Left hindlimb (tissue), 1 donor: ENCODE measurements around the gene INPP5A.
"Not testable (repeated sequence)": the region's sequence is repeated elsewhere in the genome, so short reads cannot be mapped to it uniquely, and the experiment has no call there.

Source experiments
- DNase-seq: peaks from one replicate; pipeline ENCODE4 v3.0.0-alpha.2; 2018

INPP5A gene

GRCh38 chr10:132550366-132551092, 12.9 kb downstream of the INPP5A start:
- no peak for DNase-seq

DNA sequence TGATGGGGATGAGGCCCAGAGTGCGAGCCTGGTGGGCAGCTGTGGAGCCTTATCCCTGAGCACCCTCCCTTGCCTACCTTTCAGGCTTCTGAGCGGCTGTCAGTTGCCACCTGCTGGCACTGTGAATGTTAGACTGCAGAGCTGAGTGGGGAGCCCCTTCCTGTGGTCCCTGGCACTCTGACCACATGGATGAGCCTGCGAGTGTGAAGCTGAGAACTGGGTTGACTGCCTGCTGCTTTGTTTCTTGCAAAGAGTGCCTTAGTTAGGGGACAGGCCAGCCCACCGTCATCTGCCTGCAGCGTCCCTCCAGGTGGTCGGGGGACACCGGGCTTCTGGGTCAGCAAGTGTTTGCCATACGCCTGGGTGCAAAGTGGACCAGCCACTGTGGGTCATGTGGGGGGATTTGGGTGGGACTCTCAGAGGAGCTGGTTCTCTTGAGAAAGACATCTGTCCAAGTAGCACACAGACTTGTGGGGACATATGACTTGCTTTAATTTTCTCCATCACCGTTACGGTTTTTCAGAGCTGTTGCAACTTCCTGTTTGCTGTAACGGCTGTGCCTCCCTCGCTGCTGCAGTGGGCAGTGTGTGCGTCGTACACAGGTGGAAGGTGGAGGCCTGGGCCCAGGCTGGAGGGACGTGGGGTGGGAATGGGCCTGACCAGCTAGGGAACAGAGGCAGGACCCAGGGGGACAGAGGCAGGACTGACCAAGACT, 13.7 kb downstream of the INPP5A start:
- DNase-seq = no peak

- DNase-seq = no peak
Observed at GRCh38 chr10:132551808-132552130, 14.2 kb downstream of the INPP5A start.

- not testable (repeated sequence) for DNase-seq
Observed at GRCh38 chr10:132552635-132553034, 15.0 kb downstream of the INPP5A start.

DNA sequence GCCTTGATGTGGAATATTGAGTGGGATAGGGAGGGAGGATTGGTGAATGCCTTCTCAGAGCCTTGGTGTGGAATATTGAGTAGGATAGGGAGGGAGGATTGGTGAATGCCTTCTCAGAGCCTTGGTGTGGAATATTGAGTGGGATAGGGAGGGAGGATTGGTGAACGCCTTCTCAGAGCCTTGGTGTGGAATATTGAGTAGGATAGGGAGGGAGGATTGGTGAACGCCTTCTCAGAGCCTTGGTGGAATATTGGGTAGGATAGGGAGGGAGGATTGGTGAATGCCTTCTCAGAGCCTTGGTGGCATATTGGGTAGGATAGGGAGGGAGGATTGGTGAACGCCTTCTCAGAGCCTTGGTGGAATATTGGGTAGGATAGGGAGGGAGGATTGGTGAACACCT, 16.0 kb downstream of the INPP5A start:
- DNase-seq = not testable (repeated sequence)

GRCh38 chr10:132554053-132554990, 16.7 kb downstream of the INPP5A start:
- no peak for DNase-seq

DNA sequence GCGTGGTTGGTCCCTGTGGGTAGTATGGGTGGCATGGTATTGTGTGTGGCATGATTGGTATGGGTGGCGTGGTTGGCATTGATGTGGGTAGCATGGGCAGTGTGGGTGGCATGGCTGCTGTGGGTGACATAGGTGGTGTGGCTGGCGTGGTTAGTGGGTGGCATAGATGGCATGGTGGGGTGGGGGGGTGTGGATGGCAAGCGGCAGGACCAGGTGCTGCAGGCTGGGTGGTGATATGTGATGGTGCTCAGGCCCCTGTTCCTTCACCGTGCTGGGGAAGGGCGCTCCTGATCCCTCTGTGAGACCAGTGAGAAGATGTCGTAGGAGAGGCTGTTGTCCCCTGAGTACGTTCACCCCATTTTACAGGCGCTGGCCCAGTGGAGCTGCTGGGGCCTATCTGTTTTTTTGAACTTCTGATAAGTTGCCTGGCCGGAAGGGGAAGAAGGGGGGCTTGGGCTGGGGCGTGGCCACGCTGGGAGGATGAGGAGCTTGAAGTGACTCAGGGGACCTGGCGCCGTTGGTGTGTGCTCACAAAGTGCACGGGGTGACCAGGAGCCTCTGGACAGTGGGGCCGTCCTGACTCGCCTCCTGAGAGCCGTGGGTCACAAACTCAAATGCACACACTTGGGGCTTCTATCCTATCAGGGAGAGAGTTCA, 17.5 kb downstream of the INPP5A start:
- DNase-seq = no peak

DNA sequence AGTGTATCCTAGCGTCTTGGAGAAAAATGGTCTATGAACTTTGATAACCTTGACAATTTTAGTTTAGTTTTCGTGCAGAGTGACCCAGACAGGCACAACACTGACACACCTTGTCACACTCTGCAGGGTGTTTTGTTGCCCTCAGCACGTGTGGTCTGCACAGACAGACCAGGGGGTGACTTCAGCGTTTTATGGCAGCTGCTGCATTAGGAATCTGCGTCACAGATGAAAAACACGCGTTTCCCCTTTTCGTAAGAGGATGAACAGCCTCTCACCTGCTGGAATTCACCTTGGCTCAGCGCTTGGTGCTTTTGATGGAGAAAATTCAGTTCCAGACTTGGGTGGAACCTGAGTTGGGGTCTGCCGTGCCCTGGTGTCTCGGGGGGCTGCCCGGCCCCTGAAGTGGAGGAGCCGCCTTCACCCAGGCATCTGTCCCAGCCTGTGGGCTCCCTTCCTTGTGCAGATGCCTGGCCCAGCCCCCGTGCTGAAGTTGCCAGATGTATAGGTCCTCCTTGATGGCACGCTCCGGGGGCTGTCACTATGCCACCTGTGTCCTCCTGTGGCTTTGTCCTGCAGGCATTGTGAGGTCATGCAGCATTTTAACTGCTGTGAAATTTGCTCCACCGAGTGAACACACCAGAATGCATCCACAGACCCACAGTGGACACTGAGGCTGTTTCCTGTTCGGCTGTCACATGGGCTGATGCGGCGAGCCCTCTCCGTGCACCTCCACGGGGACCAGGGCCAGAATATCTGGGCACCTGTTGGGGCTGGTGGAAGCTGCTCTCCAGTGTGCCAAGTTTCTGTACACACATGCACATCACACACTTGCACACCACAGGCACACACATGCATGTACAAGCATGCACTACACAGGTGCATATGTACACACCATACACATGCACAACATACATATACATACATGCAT, 18.3 kb downstream of the INPP5A start:
- no peak for DNase-seq

- DNase-seq = no peak
Observed at GRCh38 chr10:132556994-132557441, 19.4 kb downstream of the INPP5A start.

DNA sequence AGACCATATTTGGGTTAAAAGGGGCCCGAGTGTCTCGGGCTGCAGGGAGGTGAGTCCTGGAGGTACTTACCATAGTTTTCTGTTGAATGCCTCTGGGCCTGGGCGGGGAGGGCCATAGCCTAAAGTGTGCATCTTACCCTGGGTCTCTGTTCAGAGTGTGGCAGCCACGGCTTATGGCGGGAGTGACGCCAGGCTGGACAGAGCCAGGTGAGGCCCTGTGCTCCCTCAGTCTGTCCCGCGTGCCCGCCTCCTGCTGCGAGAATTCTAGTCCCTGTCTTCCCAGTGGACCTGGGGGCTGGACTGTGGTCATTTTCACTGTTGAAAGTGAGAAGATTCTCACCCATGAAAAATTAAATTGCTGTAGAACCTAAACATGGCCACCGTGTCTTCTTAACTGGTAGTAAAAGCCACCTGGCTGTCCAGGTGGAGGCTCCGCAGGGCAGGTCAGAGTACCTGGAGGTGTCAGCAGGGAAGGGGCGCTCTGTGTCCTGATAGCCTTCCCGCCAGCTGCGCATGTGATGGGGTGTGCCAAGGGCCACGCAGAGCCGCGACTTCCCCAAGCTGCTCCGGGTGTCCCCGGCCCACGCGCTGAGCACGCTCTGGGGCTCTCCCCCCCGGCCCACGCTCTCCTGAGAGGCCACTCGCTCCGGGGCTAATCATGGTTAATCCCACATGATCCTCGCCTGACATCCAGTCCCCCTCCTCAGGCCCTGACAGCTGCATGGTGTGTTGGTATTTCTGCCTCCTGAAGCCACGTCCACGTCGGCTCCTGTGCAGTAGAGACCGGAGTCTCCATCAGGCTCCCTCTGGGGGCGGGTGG, 20.3 kb downstream of the INPP5A start:
- DNase-seq = no peak

- no peak for DNase-seq
Observed at GRCh38 chr10:132558516-132559413, 21.2 kb downstream of the INPP5A start.

DNA sequence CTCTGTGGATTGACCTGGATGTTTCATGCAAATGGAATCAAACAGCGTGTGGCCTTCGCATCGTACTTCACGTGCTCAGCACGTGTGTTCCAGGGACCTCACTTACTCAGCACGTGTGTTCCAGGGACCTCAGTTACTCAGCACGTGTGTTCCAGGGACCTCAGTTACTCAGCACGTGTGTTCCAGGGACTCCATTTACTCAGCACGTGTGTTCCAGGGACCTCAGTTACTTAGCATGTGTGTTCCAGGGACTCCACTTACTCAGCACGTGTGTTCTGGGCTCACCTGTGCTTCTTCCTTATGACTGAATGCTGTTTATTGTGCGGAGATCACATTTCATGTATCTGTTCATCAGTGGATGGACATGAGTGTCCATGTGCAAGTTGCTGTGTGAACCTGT, 22.0 kb downstream of the INPP5A start:
- DNase-seq = no peak

DNA sequence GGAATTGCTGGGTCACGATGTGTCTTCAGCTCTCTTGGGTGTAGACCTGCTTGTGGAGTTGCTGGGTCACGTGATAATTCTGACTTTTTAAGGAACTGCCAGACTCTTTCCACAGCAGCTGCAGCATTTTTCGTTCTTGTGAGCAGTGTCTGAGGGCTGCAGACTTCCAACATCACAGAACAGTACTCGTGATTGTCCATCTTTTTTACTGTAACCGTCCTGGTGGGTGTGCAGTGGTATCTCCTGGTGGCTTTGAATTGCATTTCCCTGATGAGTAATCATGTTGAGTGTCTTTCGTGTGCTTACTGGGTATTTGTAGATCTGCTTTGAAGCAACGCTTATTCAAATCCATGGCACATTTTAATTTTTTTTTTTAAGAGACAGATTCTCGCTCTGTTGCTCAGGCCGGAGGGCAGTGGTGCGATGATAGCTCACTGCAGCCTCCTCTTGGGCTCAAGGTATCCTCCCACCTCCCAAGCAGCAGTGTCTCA, 22.7 kb downstream of the INPP5A start:
- no peak for DNase-seq

- no peak for DNase-seq
Observed at GRCh38 chr10:132562177-132562915, 24.8 kb downstream of the INPP5A start.

GRCh38 chr10:132562916-132563456, 25.4 kb downstream of the INPP5A start:
- DNase-seq = no peak

GRCh38 chr10:132563485-132564248, 26.1 kb downstream of the INPP5A start:
- no peak for DNase-seq

GRCh38 chr10:132564249-132564605, 26.6 kb downstream of the INPP5A start:
- no peak for DNase-seq

GRCh38 chr10:132564690-132565089, 27.1 kb downstream of the INPP5A start:
- DNase-seq = no peak
